ENCODE results near the gene NT5DC3.

GRCh38 chr12:103745962-103746361, 95.1 kb downstream of the NT5DC3 start:
- TF ChIP-seq POLR2AphosphoS5 (IDR thresholded peaks at IDR 0.05; ENCODE audit: insufficient read depth in 1 of 2, low read depth in 1 of 2) (no peak), POLR2A (IDR thresholded peaks at IDR 0.05) (no peak)
- TF ChIP-seq, protein P1, sequence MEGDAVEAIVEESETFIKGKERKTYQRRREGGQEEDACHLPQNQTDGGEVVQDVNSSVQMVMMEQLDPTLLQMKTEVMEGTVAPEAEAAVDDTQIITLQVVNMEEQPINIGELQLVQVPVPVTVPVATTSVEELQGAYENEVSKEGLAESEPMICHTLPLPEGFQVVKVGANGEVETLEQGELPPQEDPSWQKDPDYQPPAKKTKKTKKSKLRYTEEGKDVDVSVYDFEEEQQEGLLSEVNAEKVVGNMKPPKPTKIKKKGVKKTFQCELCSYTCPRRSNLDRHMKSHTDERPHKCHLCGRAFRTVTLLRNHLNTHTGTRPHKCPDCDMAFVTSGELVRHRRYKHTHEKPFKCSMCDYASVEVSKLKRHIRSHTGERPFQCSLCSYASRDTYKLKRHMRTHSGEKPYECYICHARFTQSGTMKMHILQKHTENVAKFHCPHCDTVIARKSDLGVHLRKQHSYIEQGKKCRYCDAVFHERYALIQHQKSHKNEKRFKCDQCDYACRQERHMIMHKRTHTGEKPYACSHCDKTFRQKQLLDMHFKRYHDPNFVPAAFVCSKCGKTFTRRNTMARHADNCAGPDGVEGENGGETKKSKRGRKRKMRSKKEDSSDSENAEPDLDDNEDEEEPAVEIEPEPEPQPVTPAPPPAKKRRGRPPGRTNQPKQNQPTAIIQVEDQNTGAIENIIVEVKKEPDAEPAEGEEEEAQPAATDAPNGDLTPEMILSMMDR (IDR thresholded peaks at IDR 0.05) = no peak
